NCI-H2227 (cell line): ENCODE data around the gene BDH1.
A peak's percentile ranks its signal among the peaks of the same experiment; 100 is the strongest.
"Not testable (repeated sequence)": the region's sequence is repeated elsewhere in the genome, so short reads cannot be mapped to it uniquely, and the experiment has no call there.

Experiments used
- DNase-seq: peaks from one replicate; lab custom pipeline; 2025; ENCODE audit not compliant: unreplicated experiment; lab: John Stamatoyannopoulos, UW

The BDH1 gene

GRCh38 chr3:197578376-197578775 lies 22.6 kb upstream of the BDH1 start:
- DNase-seq = no peak

- no peak for DNase-seq
Observed at GRCh38 chr3:197577366-197578074, 21.8 kb upstream of the BDH1 start.

GRCh38 chr3:197576838-197577237 lies 21.1 kb upstream of the BDH1 start:
- DNase-seq = no peak

GRCh38 chr3:197575362-197575761 lies 19.6 kb upstream of the BDH1 start:
- DNase-seq = no peak

- not testable (repeated sequence) for DNase-seq
Observed at GRCh38 chr3:197574396-197574991, 18.7 kb upstream of the BDH1 start.

- no peak for DNase-seq
Observed at GRCh38 chr3:197573048-197573767, 17.4 kb upstream of the BDH1 start.

- not testable (repeated sequence) for DNase-seq
Observed at GRCh38 chr3:197571880-197572172, 16.1 kb upstream of the BDH1 start.

- DNase-seq = not testable (repeated sequence)
Observed at GRCh38 chr3:197571074-197571879, 15.5 kb upstream of the BDH1 start.

GRCh38 chr3:197569433-197569832 lies 13.7 kb upstream of the BDH1 start:
- not testable (repeated sequence) for DNase-seq

GRCh38 chr3:197567904-197568681 lies 12.3 kb upstream of the BDH1 start:
- no peak for DNase-seq

- DNase-seq = not testable (repeated sequence)
Observed at GRCh38 chr3:197566155-197566554, 10.4 kb upstream of the BDH1 start.

GRCh38 chr3:197564097-197564843 lies 8.5 kb upstream of the BDH1 start:
- peak; percentile 13 for DNase-seq

GRCh38 chr3:197562398-197563251 lies 6.9 kb upstream of the BDH1 start:
- DNase-seq = no peak

GRCh38 chr3:197561926-197562325 lies 6.2 kb upstream of the BDH1 start:
- DNase-seq = no peak

GRCh38 chr3:197559651-197560050 lies 3.9 kb upstream of the BDH1 start:
- DNase-seq = no peak

- DNase-seq = peak; percentile 99
Observed at GRCh38 chr3:197554562-197555280, 1.0 kb downstream of the BDH1 start.

GRCh38 chr3:197554196-197554561 lies 1.6 kb downstream of the BDH1 start:
- DNase-seq = no peak

- no peak for DNase-seq
Observed at GRCh38 chr3:197552198-197552597, 3.6 kb downstream of the BDH1 start.

- peak; percentile 49 for DNase-seq
Observed at GRCh38 chr3:197550489-197550888, 5.3 kb downstream of the BDH1 start.
